Nephron progenitor cell (in vitro differentiated cells): ENCODE results near the gene ARRB1.

Source experiments
- DNase-seq: peaks from one replicate; pipeline ENCODE4 v3.0.0; 2021
- H3K27ac Mint-ChIP-seq: 2 replicates; pipeline ENCODE4 v1.8.0; 2021; ENCODE audit warnings: mild to moderate bottlenecking, moderate library complexity, mixed read lengths
- H3K27me3 Mint-ChIP-seq: 2 replicates; pipeline ENCODE4 v1.8.0; 2021; ENCODE audit warnings: mild to moderate bottlenecking, low read depth, mixed read lengths; ENCODE audit not compliant: poor library complexity
- H3K36me3 Mint-ChIP-seq: 2 replicates; pipeline ENCODE4 v1.8.0; 2021; ENCODE audit warnings: low read depth, mixed read lengths
- H3K4me1 Mint-ChIP-seq: 2 replicates; pipeline ENCODE4 v1.8.0; 2021; ENCODE audit warnings: mixed read lengths
- H3K4me3 Mint-ChIP-seq: 2 replicates; pipeline ENCODE4 v1.8.0; 2021; ENCODE audit warnings: mild to moderate bottlenecking, moderate library complexity, mixed read lengths
- H3K9me3 Mint-ChIP-seq: 2 replicates; pipeline ENCODE4 v1.8.0; 2021; ENCODE audit warnings: mild to moderate bottlenecking, moderate library complexity, mixed read lengths
- TF ChIP-seq, protein P1 (sequence below): fragments of 200-600 bp; sonication (generic); IDR thresholded peaks from 2 replicates; pipeline ENCODE4 v1.5.0; 2021; ENCODE audit warnings: antibody characterized with exemption

ARRB1 gene

GRCh38 chr11:75219869-75220268, 131.6 kb downstream of the ARRB1 start:
- no peak overlapping the region for H3K4me3 Mint-ChIP-seq
- peaks cover 24% of the 10 kb centered on the region for H3K27me3 Mint-ChIP-seq
- no peak for DNase-seq
- H3K27ac Mint-ChIP-seq = no peak overlapping the region
- H3K9me3 Mint-ChIP-seq = no peaks in the 10 kb centered on the region
- peaks cover 3% of the 10 kb centered on the region for H3K4me1 Mint-ChIP-seq
- H3K36me3 Mint-ChIP-seq = no peaks in the 10 kb centered on the region
- TF ChIP-seq, protein P1, sequence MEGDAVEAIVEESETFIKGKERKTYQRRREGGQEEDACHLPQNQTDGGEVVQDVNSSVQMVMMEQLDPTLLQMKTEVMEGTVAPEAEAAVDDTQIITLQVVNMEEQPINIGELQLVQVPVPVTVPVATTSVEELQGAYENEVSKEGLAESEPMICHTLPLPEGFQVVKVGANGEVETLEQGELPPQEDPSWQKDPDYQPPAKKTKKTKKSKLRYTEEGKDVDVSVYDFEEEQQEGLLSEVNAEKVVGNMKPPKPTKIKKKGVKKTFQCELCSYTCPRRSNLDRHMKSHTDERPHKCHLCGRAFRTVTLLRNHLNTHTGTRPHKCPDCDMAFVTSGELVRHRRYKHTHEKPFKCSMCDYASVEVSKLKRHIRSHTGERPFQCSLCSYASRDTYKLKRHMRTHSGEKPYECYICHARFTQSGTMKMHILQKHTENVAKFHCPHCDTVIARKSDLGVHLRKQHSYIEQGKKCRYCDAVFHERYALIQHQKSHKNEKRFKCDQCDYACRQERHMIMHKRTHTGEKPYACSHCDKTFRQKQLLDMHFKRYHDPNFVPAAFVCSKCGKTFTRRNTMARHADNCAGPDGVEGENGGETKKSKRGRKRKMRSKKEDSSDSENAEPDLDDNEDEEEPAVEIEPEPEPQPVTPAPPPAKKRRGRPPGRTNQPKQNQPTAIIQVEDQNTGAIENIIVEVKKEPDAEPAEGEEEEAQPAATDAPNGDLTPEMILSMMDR = no peak

GRCh38 chr11:75214843-75215242, 136.6 kb downstream of the ARRB1 start:
- no peak overlapping the region for H3K27ac Mint-ChIP-seq
- H3K36me3 Mint-ChIP-seq = no peaks in the 10 kb centered on the region
- peaks cover 32% of the 10 kb centered on the region for H3K27me3 Mint-ChIP-seq

DNA sequence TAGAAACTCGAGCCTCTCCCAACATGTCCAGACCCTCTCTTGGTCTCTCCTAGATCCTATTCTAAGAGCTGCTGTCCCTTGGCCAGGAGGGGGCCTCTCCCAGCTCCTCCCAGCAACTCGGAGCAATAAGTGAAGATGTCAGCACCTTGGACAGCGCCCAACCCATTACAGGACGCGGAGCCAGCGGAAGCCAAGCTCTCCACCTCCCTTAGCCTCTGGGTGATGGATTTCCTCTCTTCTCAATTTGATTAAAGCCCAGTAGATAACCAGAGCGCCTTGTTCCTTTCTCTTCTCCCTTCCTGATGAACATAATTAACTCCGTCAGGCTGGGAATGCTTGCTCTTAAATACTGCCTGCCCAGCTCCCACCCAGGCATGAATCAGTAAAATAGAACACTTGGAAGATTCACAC, 137.0 kb downstream of the ARRB1 start:
- Mint-ChIP-seq H3K27ac (no peak overlapping the region), H3K4me3 (no peak overlapping the region), H3K4me1 (no peaks in the 10 kb centered on the region), H3K27me3 (peaks cover 30% of the 10 kb centered on the region), H3K36me3 (no peaks in the 10 kb centered on the region), H3K9me3 (no peaks in the 10 kb centered on the region)
- peak; percentile 98 for DNase-seq
- TF ChIP-seq, protein P1 = peak; percentile 48

More at GRCh38 chr11:75214843-75215242, 136.6 kb downstream of the ARRB1 start:
- DNase-seq = no peak
- no peaks in the 10 kb centered on the region for H3K9me3 Mint-ChIP-seq
- H3K4me1 Mint-ChIP-seq = no peaks in the 10 kb centered on the region
- no peak overlapping the region for H3K4me3 Mint-ChIP-seq
- TF ChIP-seq, protein P1 = no peak
